Neural cell (in vitro differentiated cells): ENCODE results near the gene PTGS2.

Experiments
- CTCF ChIP-seq: fragments of 450-650 bp; IDR thresholded peaks from 2 replicates; pipeline ENCODE4 v1.5.1; 2014; ENCODE audit warnings: antibody characterized with exemption, mild to moderate bottlenecking, moderate library complexity; ENCODE audit not compliant: poor library complexity, severe bottlenecking
- EP300 ChIP-seq: fragments of 450-650 bp; conservative IDR thresholded peaks from 2 replicates; pipeline ENCODE4 v1.6.1; 2014; ENCODE audit warnings: antibody characterized with exemption, mild to moderate bottlenecking, moderate library complexity; ENCODE audit not compliant: poor library complexity, severe bottlenecking
- POLR2AphosphoS5 ChIP-seq: IDR thresholded peaks from 2 replicates; pipeline ENCODE4 v1.6.1; 2012

GRCh38 chr1:186671136-186671825 lies 8.9 kb downstream of the PTGS2 start:
- TF ChIP-seq EP300 = no peak
- TF ChIP-seq CTCF = no peak
- no peak for TF ChIP-seq POLR2AphosphoS5
